GM18511 (cell line): ENCODE data around the gene PRKN.

ENCODE experiments used
- ATAC-seq: cut with Tn5 transposase; IDR thresholded peaks from one replicate; pipeline ENCODE4 v1.9.1; 2021; ENCODE audit warnings: mild to moderate bottlenecking, moderate library complexity; ENCODE audit not compliant: unreplicated experiment

PRKN gene

GRCh38 chr6:162711376-162711775 lies 16.2 kb downstream of the PRKN start:
- no peak for ATAC-seq

- ATAC-seq = no peak
Measured at GRCh38 chr6:162710936-162711335, 16.6 kb downstream of the PRKN start.

GRCh38 chr6:162710419-162710818 lies 17.1 kb downstream of the PRKN start:
- no peak for ATAC-seq

GRCh38 chr6:162709431-162709830 lies 18.1 kb downstream of the PRKN start:
- no peak for ATAC-seq

- no peak for ATAC-seq
Measured at GRCh38 chr6:162708971-162709370, 18.6 kb downstream of the PRKN start.

GRCh38 chr6:162706232-162706631 lies 21.3 kb downstream of the PRKN start:
- no peak for ATAC-seq

GRCh38 chr6:162705736-162706135 lies 21.8 kb downstream of the PRKN start:
- ATAC-seq = no peak

- ATAC-seq = no peak
Measured at GRCh38 chr6:162704001-162704400, 23.6 kb downstream of the PRKN start.

GRCh38 chr6:162702446-162702845 lies 25.1 kb downstream of the PRKN start:
- ATAC-seq = no peak

GRCh38 chr6:162701551-162701950 lies 26.0 kb downstream of the PRKN start:
- ATAC-seq = no peak

- ATAC-seq = no peak
Measured at GRCh38 chr6:162700966-162701365, 26.6 kb downstream of the PRKN start.

- no peak for ATAC-seq
Measured at GRCh38 chr6:162699961-162700360, 27.6 kb downstream of the PRKN start.

- no peak for ATAC-seq
Measured at GRCh38 chr6:162698440-162698839, 29.1 kb downstream of the PRKN start.

GRCh38 chr6:162697872-162698403 lies 29.6 kb downstream of the PRKN start:
- ATAC-seq = no peak

GRCh38 chr6:162690158-162690557 lies 37.4 kb downstream of the PRKN start:
- ATAC-seq = no peak

GRCh38 chr6:162688751-162689345 lies 38.7 kb downstream of the PRKN start:
- no peak for ATAC-seq

GRCh38 chr6:162685586-162685985 lies 42.0 kb downstream of the PRKN start:
- ATAC-seq = no peak

GRCh38 chr6:162684961-162685360 lies 42.6 kb downstream of the PRKN start:
- no peak for ATAC-seq

GRCh38 chr6:162684052-162684451 lies 43.5 kb downstream of the PRKN start:
- no peak for ATAC-seq

- no peak for ATAC-seq
Measured at GRCh38 chr6:162683135-162683534, 44.4 kb downstream of the PRKN start.

GRCh38 chr6:162681447-162681846 lies 46.1 kb downstream of the PRKN start:
- no peak for ATAC-seq

- no peak for ATAC-seq
Measured at GRCh38 chr6:162680871-162681270, 46.7 kb downstream of the PRKN start.

GRCh38 chr6:162680367-162680766 lies 47.2 kb downstream of the PRKN start:
- no peak for ATAC-seq
